Endothelial cell of umbilical vein (primary cell): Measurements from ENCODE around the gene LRRC53. TPM values are rescaled to one million over a fixed set of nuclear protein-coding genes. Genes with fewer than 3 reads are reported as not detected.

Experiments used
- BruUV-seq: library from RNA; stranded (reverse); fragments of 400-500 nt; replicated peaks from 2 replicates; lab custom pipeline; 2021; lab: Mats Ljungman, UMichigan
- CTCF ChIA-PET: fragments of 300-600, 350-600 bp; sonication (Branson Sonifier 250); formaldehyde crosslinking; loops from one replicate; lab custom pipeline; 2021; ENCODE audit warnings: antibody characterized with exemption, inconsistent platforms; lab: Charles Lee
- POLR2A ChIA-PET: fragments of 300-600, 350-600 bp; sonication (Branson Sonifier 250); formaldehyde crosslinking; loops from one replicate; lab custom pipeline; 2021; ENCODE audit warnings: antibody characterized with exemption, inconsistent platforms; lab: Charles Lee
- DNase-seq: peaks from one replicate; pipeline ENCODE4 v3.0.0-alpha.2; 2011; ENCODE audit warnings: low read depth, low spot score
- FAIRE-seq: peaks from 2 replicates; lab custom pipeline; 2011; peaks lifted over from hg19 to GRCh38; lab: Jason Lieb, UNC
- H2AFZ ChIP-seq: 2 replicates; pipeline ENCODE4 v1.6.0; 2012; ENCODE audit warnings: low read depth, low read length, control low read depth, inconsistent platforms
- H3K27ac ChIP-seq: 2 replicates; pipeline ENCODE4 v1.5.1; 2011; ENCODE audit warnings: low read depth, mild to moderate bottlenecking, control low read depth, low read length, moderate library complexity; ENCODE audit not compliant: insufficient read depth
- H3K27me3 ChIP-seq, 2 experiments: 2 replicates each; pipeline versions ENCODE4 v1.6.0 to v1.6.1; 2011; ENCODE audit warnings: low read length in 2 of 2, mixed read lengths in 1 of 2; ENCODE audit not compliant: control insufficient read depth in 2 of 2, insufficient read depth in 2 of 2
- H3K36me3 ChIP-seq, 2 experiments: 2 replicates in 1 of 2; 3 replicates in 1 of 2; pipeline ENCODE4 v1.5.1; 2011; ENCODE audit warnings: low read length in 2 of 2, mild to moderate bottlenecking in 1 of 2, moderate library complexity in 1 of 2; ENCODE audit not compliant: control insufficient read depth in 2 of 2, insufficient read depth in 2 of 2; ENCODE audit errors: extremely low read depth in 1 of 2
- H3K4me1 ChIP-seq: 3 replicates; pipeline ENCODE4 v1.5.1; 2011; ENCODE audit warnings: mild to moderate bottlenecking, low read length; ENCODE audit not compliant: control insufficient read depth, insufficient read depth; ENCODE audit errors: extremely low read depth
- H3K4me2 ChIP-seq: 2 replicates; pipeline ENCODE4 v1.6.1; 2011; ENCODE audit warnings: low read length, control low read depth, mixed read lengths; ENCODE audit not compliant: insufficient read depth
- H3K4me3 ChIP-seq, 3 experiments: fragments of 200-600 bp in 1 of 3; sonication (generic), shearing (Covaris generic) in 1 of 3; replicated peaks in 1 of 3; 2 replicates each; pipeline ENCODE4 v1.5.1; 2011 to 2016; ENCODE audit warnings: control low read depth in 3 of 3, low read length in 3 of 3, mild to moderate bottlenecking in 2 of 3, inconsistent platforms in 1 of 3, low read depth in 1 of 3, moderate library complexity in 1 of 3; ENCODE audit not compliant: insufficient read depth in 1 of 3
- H3K79me2 ChIP-seq: 2 replicates; pipeline ENCODE4 v1.6.0; 2012; ENCODE audit warnings: low read length, inconsistent platforms; ENCODE audit not compliant: control insufficient read depth, insufficient read depth
- H3K9ac ChIP-seq: replicated peaks from 2 replicates; pipeline ENCODE3; 2011; ENCODE audit warnings: low read length, control low read depth; ENCODE audit not compliant: insufficient read depth; ENCODE audit errors: extremely low read depth
- H3K9me1 ChIP-seq: replicated peaks from 3 replicates; pipeline ENCODE4 v1.6.0; 2011; ENCODE audit warnings: mild to moderate bottlenecking, low read length; ENCODE audit not compliant: control insufficient read depth, insufficient read depth; ENCODE audit errors: extremely low read depth
- H3K9me3 ChIP-seq: replicated peaks from 2 replicates; pipeline ENCODE4 v1.5.1; 2012; ENCODE audit warnings: low read length, inconsistent platforms; ENCODE audit not compliant: control insufficient read depth, insufficient read depth
- H4K20me1 ChIP-seq: replicated peaks from 2 replicates; pipeline ENCODE3; 2011; ENCODE audit warnings: mild to moderate bottlenecking, low read length; ENCODE audit not compliant: control insufficient read depth, insufficient read depth; ENCODE audit errors: extremely low read depth
- EZH2 ChIP-seq: IDR thresholded peaks from 2 replicates; pipeline ENCODE4 v1.6.1; 2012; ENCODE audit warnings: borderline replicate concordance, low read depth, mild to moderate bottlenecking, moderate library complexity, low read length, inconsistent platforms; ENCODE audit not compliant: severe bottlenecking
- FOS ChIP-seq: IDR thresholded peaks from 2 replicates; pipeline ENCODE4 v1.6.1; 2011; ENCODE audit warnings: mild to moderate bottlenecking, low read length, moderate library complexity, borderline replicate concordance; ENCODE audit not compliant: insufficient read depth
- GATA2 ChIP-seq: IDR thresholded peaks from 2 replicates; pipeline ENCODE4 v1.7.0; 2011; ENCODE audit warnings: low read depth, mild to moderate bottlenecking, moderate library complexity, mixed read lengths, low read length; ENCODE audit not compliant: insufficient read length, insufficient read depth
- JUN ChIP-seq: IDR thresholded peaks from 2 replicates; pipeline ENCODE4 v1.6.1; 2011; ENCODE audit warnings: borderline replicate concordance, low read depth; ENCODE audit not compliant: insufficient read length, insufficient read depth
- MYC ChIP-seq: IDR thresholded peaks from one replicate; pipeline ENCODE4 v1.6.1; 2011; ENCODE audit warnings: mild to moderate bottlenecking, low read depth, low read length
- POLR2A ChIP-seq: IDR thresholded peaks from 2 replicates; pipeline ENCODE4 v1.6.1; 2012; ENCODE audit warnings: low read depth, mild to moderate bottlenecking, control low read depth, low read length
- POLR2AphosphoS5 ChIP-seq: IDR thresholded peaks from 2 replicates; pipeline ENCODE4 v1.6.1; 2012; ENCODE audit warnings: low read depth, mild to moderate bottlenecking, control low read depth, low read length, moderate library complexity; ENCODE audit not compliant: insufficient read depth
- dilution Hi-C: fragments of 300-500 bp; cut with MboI; formaldehyde crosslinking; loops from one replicate; pipeline ENCODE4 v1.15.0; 2019; ENCODE audit warnings: low sequenced_read_pairs; ENCODE audit not compliant: extremely low pct_ligation_motif_present
- intact Hi-C: fragments of 100-400 bp; cut with micrococcal nuclease; formaldehyde crosslinking; loops from one replicate; pipeline ENCODE4 v1.10.0; 2022
- polyA plus RNA-seq, 4 experiments: library from polyadenylated mRNA; depleted of rRNA in 3 of 4; stranded (reverse) in 3 of 4; unstranded in 1 of 4; fragments of >200 nt; gene quantifications; 2 replicates each; pipeline versions ENCODE4 v1.2.1 to v1.2.3, GENCODE V29; 2011 to 2012; ENCODE audit warnings: missing spikeins in 1 of 4
- total RNA-seq: library from RNA; stranded (reverse); gene quantifications from 2 replicates; pipeline ENCODE4 v1.2.3, GENCODE V29; 2021
- TF ChIP-seq, protein P1 (sequence below): IDR thresholded peaks from 2 replicates; pipeline ENCODE4 v1.6.1; 2011; ENCODE audit not compliant: insufficient read depth, insufficient read length
- TF ChIP-seq, protein P2 (sequence below), 2 donors: IDR thresholded peaks; 1 replicate in 1 of 2; 2 replicates in 1 of 2; pipeline ENCODE4 v1.5.1; 2011; ENCODE audit warnings: low read length in 2 of 2, mild to moderate bottlenecking in 2 of 2, moderate library complexity in 2 of 2, control low read depth in 1 of 2, inconsistent platforms in 1 of 2, low read depth in 1 of 2; ENCODE audit not compliant: insufficient read depth in 1 of 2; ENCODE audit errors: extremely low read depth in 1 of 2

The LRRC53 gene
- total and polyA plus RNA-seq, 2 donors (not counting 3 experiments of a cell fraction or from before 2014, with no cell fraction given) = not detected

DNA sequence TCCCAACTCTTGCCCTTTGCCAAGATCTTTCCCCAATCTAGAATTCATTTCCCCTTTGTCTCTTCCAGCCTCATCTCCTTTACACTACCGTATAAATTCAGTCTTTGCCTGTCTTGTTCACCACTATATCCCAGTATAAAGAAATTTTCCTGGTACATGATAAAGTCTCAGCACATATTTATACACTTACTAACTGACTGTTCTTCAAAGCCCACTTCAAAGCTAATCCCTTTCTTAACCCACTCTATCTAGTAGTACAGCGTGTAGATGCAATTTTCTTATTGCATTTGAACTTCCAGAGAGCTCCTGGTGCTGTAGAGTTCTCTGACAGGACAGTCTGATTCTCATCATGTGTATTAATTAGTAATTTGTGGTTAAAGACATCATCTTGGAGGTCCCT lies 78.1 kb downstream of the LRRC53 start:
- CTCF ChIA-PET = no interaction called here
- DNase-seq = no peak
- BruUV-seq = no TSS peak

More for the DNA sequence above, 78.1 kb downstream of the LRRC53 start:
- POLR2A ChIA-PET = no interaction called here
- Histone ChIP-seq H3K4me3 (no peak overlapping the region), H3K9ac (no peak overlapping the region), H3K27ac (no peak overlapping the region), H3K4me1 (no peaks in the 10 kb centered on the region), H3K4me2 (no peak overlapping the region), H3K9me1 (no peaks in the 10 kb centered on the region), H3K79me2 (no peaks in the 10 kb centered on the region), H3K9me3 (no peaks in the 10 kb centered on the region), H3K27me3 (no peaks in the 10 kb centered on the region), H2AFZ (no peak overlapping the region), H3K36me3 (no peaks in the 10 kb centered on the region), H4K20me1 (no peaks in the 10 kb centered on the region)
- dilution Hi-C loops = no loop called here
- TF ChIP-seq, protein P1, sequence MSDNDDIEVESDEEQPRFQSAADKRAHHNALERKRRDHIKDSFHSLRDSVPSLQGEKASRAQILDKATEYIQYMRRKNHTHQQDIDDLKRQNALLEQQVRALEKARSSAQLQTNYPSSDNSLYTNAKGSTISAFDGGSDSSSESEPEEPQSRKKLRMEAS = no peak
- TF ChIP-seq GATA2 (no peak), JUN (no peak), POLR2AphosphoS5 (no peak), POLR2A (no peak), MYC (no peak), FOS (no peak), EZH2 (no peak)
- TF ChIP-seq, protein P2, sequence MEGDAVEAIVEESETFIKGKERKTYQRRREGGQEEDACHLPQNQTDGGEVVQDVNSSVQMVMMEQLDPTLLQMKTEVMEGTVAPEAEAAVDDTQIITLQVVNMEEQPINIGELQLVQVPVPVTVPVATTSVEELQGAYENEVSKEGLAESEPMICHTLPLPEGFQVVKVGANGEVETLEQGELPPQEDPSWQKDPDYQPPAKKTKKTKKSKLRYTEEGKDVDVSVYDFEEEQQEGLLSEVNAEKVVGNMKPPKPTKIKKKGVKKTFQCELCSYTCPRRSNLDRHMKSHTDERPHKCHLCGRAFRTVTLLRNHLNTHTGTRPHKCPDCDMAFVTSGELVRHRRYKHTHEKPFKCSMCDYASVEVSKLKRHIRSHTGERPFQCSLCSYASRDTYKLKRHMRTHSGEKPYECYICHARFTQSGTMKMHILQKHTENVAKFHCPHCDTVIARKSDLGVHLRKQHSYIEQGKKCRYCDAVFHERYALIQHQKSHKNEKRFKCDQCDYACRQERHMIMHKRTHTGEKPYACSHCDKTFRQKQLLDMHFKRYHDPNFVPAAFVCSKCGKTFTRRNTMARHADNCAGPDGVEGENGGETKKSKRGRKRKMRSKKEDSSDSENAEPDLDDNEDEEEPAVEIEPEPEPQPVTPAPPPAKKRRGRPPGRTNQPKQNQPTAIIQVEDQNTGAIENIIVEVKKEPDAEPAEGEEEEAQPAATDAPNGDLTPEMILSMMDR (IDR thresholded peaks at IDR 0.05; ENCODE audit: extremely low read depth in 1 of 2, insufficient read depth in 1 of 2, low read depth in 1 of 2, low read length in 2 of 2) = no peak
- FAIRE-seq = no peak
- intact Hi-C loops = no loop called here
